HCT116 (cell line): Measurements from ENCODE around the gene IRF4. TPM values are rescaled to one million over a fixed set of nuclear protein-coding genes. Genes with fewer than 3 reads are reported as not detected.
A peak's percentile ranks its signal among the peaks of the same experiment; 100 is the strongest.

Source experiments
- ATAC-seq: fragments of 200-7000 bp; cut with Tn5 transposase; 2 replicates; pipeline ENCODE4 v1.9.1; 2020; ENCODE audit warnings: mild to moderate bottlenecking, moderate library complexity
- BruUV-seq: library from RNA; stranded (reverse); fragments of 400-500 nt; replicated peaks from 2 replicates; lab custom pipeline; 2021; lab: Mats Ljungman, UMichigan
- CTCF ChIA-PET: fragments of 300-600 bp; sonication (Branson Sonifier 250); formaldehyde crosslinking; loops from one replicate; lab custom pipeline; 2021; ENCODE audit warnings: antibody characterized with exemption; lab: Charles Lee
- POLR2A ChIA-PET: fragments of 300-600, 350-600 bp; sonication (Branson Sonifier 250); formaldehyde crosslinking; loops from one replicate; lab custom pipeline; 2021; ENCODE audit warnings: antibody characterized with exemption; lab: Charles Lee
- RAD21 ChIA-PET, 2 experiments: fragments of 300-600 bp; sonication (Branson Sonifier 250); formaldehyde crosslinking; loops; one replicate each; lab custom pipeline; 2023; ENCODE audit warnings: low total read pairs in 2 of 2; ENCODE audit not compliant: uncharacterized antibody in 2 of 2, unreplicated experiment in 2 of 2, low non-redundant PET in 1 of 2; lab: Charles Lee
- DNase-seq: peaks from one replicate; pipeline ENCODE4 v3.0.0-alpha.2; 2010; ENCODE audit warnings: low read depth, low spot score
- H2AFZ ChIP-seq: fragments of 200-600 bp; shearing (Covaris generic), sonication (generic); 2 replicates; pipeline ENCODE4 v1.6.1; 2017; ENCODE audit warnings: low read depth, mixed run types, mixed read lengths, antibody characterized with exemption, low read length; ENCODE audit not compliant: poor library complexity, severe bottlenecking
- H3K27ac ChIP-seq: 2 replicates; pipeline ENCODE4 v1.5.1; 2012; ENCODE audit warnings: low read depth, low read length
- H3K27me3 ChIP-seq: fragments of 200-600 bp; sonication (generic); 2 replicates; pipeline ENCODE4 v1.6.1; 2016; ENCODE audit warnings: mixed run types, low read length, mixed read lengths; ENCODE audit not compliant: insufficient read depth
- H3K36me3 ChIP-seq, 2 experiments: fragments of 200-500 bp in 1 of 2; fragments of 200-600 bp in 1 of 2; sonication (Bioruptor generic) in 1 of 2; sonication (generic) in 1 of 2; 2 replicates each; pipeline versions ENCODE4 v1.5.1 to v1.6.1; 2014 to 2016; ENCODE audit warnings: low read length in 2 of 2, inconsistent platforms in 1 of 2, mixed read lengths in 1 of 2, mixed run types in 1 of 2; ENCODE audit not compliant: insufficient read depth in 2 of 2, control insufficient read depth in 1 of 2
- H3K4me1 ChIP-seq, 2 experiments: fragments of 200-600 bp in 1 of 2; sonication (generic) in 1 of 2; 2 replicates each; pipeline versions ENCODE4 v1.5.1 to v1.6.1; 2012 to 2017; ENCODE audit warnings: low read length in 2 of 2, inconsistent platforms in 1 of 2, mild to moderate bottlenecking in 1 of 2, mixed read lengths in 1 of 2, mixed run types in 1 of 2, moderate library complexity in 1 of 2; ENCODE audit not compliant: insufficient read depth in 2 of 2, control insufficient read depth in 1 of 2
- H3K4me2 ChIP-seq: fragments of 200-600 bp; sonication (generic); 2 replicates; pipeline ENCODE4 v1.6.1; 2017; ENCODE audit warnings: mixed run types, low read length, mixed read lengths
- H3K4me3 ChIP-seq, 2 experiments: fragments of 200-600 bp in 1 of 2; sonication (generic) in 1 of 2; replicated peaks in 1 of 2; 2 replicates each; pipeline ENCODE4 v1.5.1; 2011 to 2016; ENCODE audit warnings: low read length in 2 of 2, control low read depth in 1 of 2, low read depth in 1 of 2, mild to moderate bottlenecking in 1 of 2, mixed read lengths in 1 of 2, mixed run types in 1 of 2
- H3K79me2 ChIP-seq: fragments of 200-600 bp; sonication (generic); 2 replicates; pipeline ENCODE4 v1.6.1; 2017; ENCODE audit warnings: mild to moderate bottlenecking, mixed run types, low read length, moderate library complexity, mixed read lengths; ENCODE audit not compliant: insufficient read depth
- H3K9ac ChIP-seq: fragments of 200-600 bp; sonication (generic); 2 replicates; pipeline ENCODE4 v1.6.1; 2016; ENCODE audit warnings: low read length, mixed read lengths
- H3K9me2 ChIP-seq: fragments of 200-600 bp; sonication (generic), shearing (Covaris generic); 2 replicates; pipeline ENCODE4 v1.6.1; 2017; ENCODE audit warnings: mixed run types, mild to moderate bottlenecking, moderate library complexity; ENCODE audit not compliant: insufficient read depth
- H3K9me3 ChIP-seq, 2 experiments: fragments of 200-500 bp in 1 of 2; fragments of 200-600 bp in 1 of 2; sonication (Bioruptor generic) in 1 of 2; sonication (generic) in 1 of 2; 2 replicates each; pipeline ENCODE4 v1.6.1; 2014 to 2017; ENCODE audit warnings: low read length in 2 of 2, mixed read lengths in 2 of 2, inconsistent platforms in 1 of 2, low read depth in 1 of 2, mild to moderate bottlenecking in 1 of 2, mixed run types in 1 of 2, moderate library complexity in 1 of 2; ENCODE audit not compliant: control insufficient read depth in 1 of 2, insufficient read depth in 1 of 2
- H4K20me1 ChIP-seq: fragments of 200-600 bp; sonication (generic), shearing (Covaris generic); 2 replicates; pipeline ENCODE4 v1.6.1; 2017; ENCODE audit warnings: mixed run types, mild to moderate bottlenecking, moderate library complexity; ENCODE audit not compliant: insufficient read depth
- CBX3 ChIP-seq: IDR thresholded peaks from 2 replicates; pipeline ENCODE4 v1.6.1; 2012; ENCODE audit warnings: low read depth
- CEBPB ChIP-seq: IDR thresholded peaks from 2 replicates; pipeline ENCODE4 v1.6.1; 2012; ENCODE audit warnings: low read depth
- EGR1 ChIP-seq: IDR thresholded peaks from 2 replicates; pipeline ENCODE4 v1.6.1; 2012; ENCODE audit warnings: low read depth
- ELF1 ChIP-seq: IDR thresholded peaks from 2 replicates; pipeline ENCODE4 v1.6.1; 2012; ENCODE audit warnings: low read depth, borderline replicate concordance
- EZH2phosphoT487 ChIP-seq: fragments of 200-600 bp; IDR thresholded peaks from 2 replicates; pipeline ENCODE4 v1.6.1; 2018; ENCODE audit warnings: antibody characterized with exemption, borderline replicate concordance
- FOSL1 ChIP-seq: IDR thresholded peaks from 2 replicates; pipeline ENCODE4 v1.6.1; 2012; ENCODE audit warnings: low read depth
- JUND ChIP-seq: IDR thresholded peaks from 2 replicates; pipeline ENCODE4 v1.6.1; 2012
- POLR2A ChIP-seq: IDR thresholded peaks from 2 replicates; pipeline ENCODE4 v1.7.0; 2011; ENCODE audit warnings: borderline replicate concordance; ENCODE audit not compliant: insufficient read depth, insufficient read length; ENCODE audit errors: extremely low read depth
- POLR2AphosphoS5 ChIP-seq: IDR thresholded peaks from 2 replicates; pipeline ENCODE4 v1.6.1; 2011; ENCODE audit warnings: mild to moderate bottlenecking, low read depth, low read length, moderate library complexity
- RAD21 ChIP-seq: IDR thresholded peaks from 2 replicates; pipeline ENCODE4 v1.6.1; 2012; ENCODE audit warnings: low read depth, mild to moderate bottlenecking
- SIN3A ChIP-seq: IDR thresholded peaks from 2 replicates; pipeline ENCODE4 v1.6.1; 2012; ENCODE audit warnings: low read depth
- SP1 ChIP-seq: IDR thresholded peaks from 2 replicates; pipeline ENCODE4 v1.6.1; 2012; ENCODE audit warnings: low read depth
- SRF ChIP-seq: IDR thresholded peaks from 2 replicates; pipeline ENCODE4 v1.6.1; 2012; ENCODE audit warnings: low read depth
- YY1 ChIP-seq: IDR thresholded peaks from 2 replicates; pipeline ENCODE4 v1.6.1; 2011; ENCODE audit warnings: low read length, low read depth, moderate library complexity, mild to moderate bottlenecking; ENCODE audit not compliant: insufficient replicate concordance; ENCODE audit errors: extremely low read depth
- ZFX ChIP-seq: fragments of 450-650 bp; IDR thresholded peaks from 2 replicates; pipeline ENCODE4 v1.6.1; 2017
- intact Hi-C: fragments of 100-400 bp; cut with micrococcal nuclease; formaldehyde crosslinking; loops from 2 replicates; pipeline ENCODE4 v1.10.0; 2022
- total RNA-seq: library from RNA; stranded (reverse); gene quantifications from one replicate; pipeline ENCODE4 v1.2.1, GENCODE V29; 2021; ENCODE audit not compliant: unreplicated experiment
- TF ChIP-seq, protein P1 (sequence below): IDR thresholded peaks from 2 replicates; pipeline ENCODE4 v1.6.1; 2012; ENCODE audit warnings: low read depth
- TF ChIP-seq, protein P2 (sequence below): IDR thresholded peaks from 2 replicates; pipeline ENCODE4 v1.6.1; 2011; ENCODE audit warnings: mild to moderate bottlenecking, low read length, moderate library complexity; ENCODE audit not compliant: insufficient replicate concordance; ENCODE audit errors: extremely low read depth
- TF ChIP-seq, protein P3 (sequence below): IDR thresholded peaks from 2 replicates; pipeline ENCODE4 v1.6.1; 2012
- TF ChIP-seq, protein P4 (sequence below): IDR thresholded peaks from 2 replicates; pipeline ENCODE4 v1.6.1; 2012
- TF ChIP-seq, protein P5 (sequence below), 3 experiments: fragments of 200-600 bp in 1 of 3; sonication (generic) in 1 of 3; IDR thresholded peaks in 2 of 3; conservative IDR thresholded peaks in 1 of 3; 2 replicates each; pipeline ENCODE4 v1.5.1; 2012 to 2017; ENCODE audit warnings: low read depth in 2 of 3, low read length in 2 of 3, antibody characterized with exemption in 1 of 3, borderline replicate concordance in 1 of 3, control low read depth in 1 of 3, mild to moderate bottlenecking in 1 of 3, mixed read lengths in 1 of 3, mixed run types in 1 of 3, moderate library complexity in 1 of 3; ENCODE audit not compliant: insufficient read depth in 1 of 3

IRF4 gene
- total RNA-seq, 1 experiment from 2014 or later = 1.2 TPM

DNA sequence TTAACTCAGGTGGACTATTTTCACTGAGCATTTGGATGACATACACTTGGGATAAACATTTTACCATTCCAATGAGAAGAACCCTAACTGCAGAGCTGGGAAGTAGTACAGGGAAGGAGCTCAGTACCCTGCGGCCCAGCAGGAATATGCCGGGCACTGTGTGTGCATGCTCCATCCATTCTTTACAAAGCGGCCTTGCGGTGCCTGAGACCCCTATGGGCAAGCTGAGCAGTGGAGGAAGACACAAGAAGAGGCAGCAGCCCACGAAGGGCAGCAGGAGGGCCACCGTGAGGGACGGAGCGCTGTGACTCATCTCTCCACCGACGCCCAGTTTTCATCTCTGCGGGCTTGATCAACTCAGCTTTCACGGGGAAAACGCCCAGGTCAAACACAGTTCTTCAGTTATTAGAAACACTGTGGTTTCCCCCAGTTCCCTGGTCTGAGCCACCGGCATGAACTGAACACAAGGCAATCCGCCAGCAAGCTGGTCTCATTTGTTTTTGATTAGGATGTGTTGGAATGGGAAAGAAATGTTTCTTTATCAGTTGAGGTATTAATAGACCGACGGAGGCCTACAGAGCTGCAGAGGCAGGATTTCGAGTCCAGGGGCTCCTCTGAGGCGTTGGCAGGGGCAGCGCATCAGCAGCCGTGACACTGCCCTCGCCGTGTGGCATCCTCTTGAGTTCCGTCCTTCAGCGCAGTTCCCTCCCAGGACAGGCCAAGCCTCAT, 44.9 kb downstream of the IRF4 start:
- Histone ChIP-seq H3K4me1 (peaks cover 12 to 40% of the 10 kb centered on the region in 2 experiments), H3K9me3 (no peaks in the 10 kb centered on the region), H3K79me2 (no peaks in the 10 kb centered on the region), H3K27me3 (no peaks in the 10 kb centered on the region), H4K20me1 (no peaks in the 10 kb centered on the region), H3K4me2 (peak overlapping the region; percentile 75), H2AFZ (peak overlapping the region; percentile 95), H3K36me3 (no peaks in the 10 kb centered on the region), H3K4me3 (peak overlapping the region; percentile 5 to 19; a peak in 3 of 4 replicates), H3K9ac (peak overlapping the region; percentile 23), H3K9me2 (no peaks in the 10 kb centered on the region), H3K27ac (peak overlapping the region; percentile 45)
- intact Hi-C loops = no loop called here
- peak; percentile 79 for ATAC-seq
- ChIA-PET CTCF (interaction anchor here (1.5 kb wide), 1 partner anchor 27 kb away, joined by 4 read pairs; no protein-coding TSS in a partner anchor), RAD21 (no interaction called here), POLR2A (no interaction called here)
- peak; percentile 40 for DNase-seq
- BruUV-seq = no TSS peak
- TF ChIP-seq EGR1 (no peak), EZH2phosphoT487 (no peak), POLR2A (no peak), ELF1 (no peak), CBX3 (peak; percentile 34; the same call in 1 of the 2 replicates), ZFX (0 out of 2 replicates have a peak, but pooled peaks have one; percentile 24), POLR2AphosphoS5 (no peak), SIN3A (no peak), CEBPB (no peak), RAD21 (no peak), SRF (no peak), SP1 (peak; percentile 60), JUND (peak; percentile 55), YY1 (no peak), FOSL1 (peak; percentile 66)
- TF ChIP-seq, protein P1, sequence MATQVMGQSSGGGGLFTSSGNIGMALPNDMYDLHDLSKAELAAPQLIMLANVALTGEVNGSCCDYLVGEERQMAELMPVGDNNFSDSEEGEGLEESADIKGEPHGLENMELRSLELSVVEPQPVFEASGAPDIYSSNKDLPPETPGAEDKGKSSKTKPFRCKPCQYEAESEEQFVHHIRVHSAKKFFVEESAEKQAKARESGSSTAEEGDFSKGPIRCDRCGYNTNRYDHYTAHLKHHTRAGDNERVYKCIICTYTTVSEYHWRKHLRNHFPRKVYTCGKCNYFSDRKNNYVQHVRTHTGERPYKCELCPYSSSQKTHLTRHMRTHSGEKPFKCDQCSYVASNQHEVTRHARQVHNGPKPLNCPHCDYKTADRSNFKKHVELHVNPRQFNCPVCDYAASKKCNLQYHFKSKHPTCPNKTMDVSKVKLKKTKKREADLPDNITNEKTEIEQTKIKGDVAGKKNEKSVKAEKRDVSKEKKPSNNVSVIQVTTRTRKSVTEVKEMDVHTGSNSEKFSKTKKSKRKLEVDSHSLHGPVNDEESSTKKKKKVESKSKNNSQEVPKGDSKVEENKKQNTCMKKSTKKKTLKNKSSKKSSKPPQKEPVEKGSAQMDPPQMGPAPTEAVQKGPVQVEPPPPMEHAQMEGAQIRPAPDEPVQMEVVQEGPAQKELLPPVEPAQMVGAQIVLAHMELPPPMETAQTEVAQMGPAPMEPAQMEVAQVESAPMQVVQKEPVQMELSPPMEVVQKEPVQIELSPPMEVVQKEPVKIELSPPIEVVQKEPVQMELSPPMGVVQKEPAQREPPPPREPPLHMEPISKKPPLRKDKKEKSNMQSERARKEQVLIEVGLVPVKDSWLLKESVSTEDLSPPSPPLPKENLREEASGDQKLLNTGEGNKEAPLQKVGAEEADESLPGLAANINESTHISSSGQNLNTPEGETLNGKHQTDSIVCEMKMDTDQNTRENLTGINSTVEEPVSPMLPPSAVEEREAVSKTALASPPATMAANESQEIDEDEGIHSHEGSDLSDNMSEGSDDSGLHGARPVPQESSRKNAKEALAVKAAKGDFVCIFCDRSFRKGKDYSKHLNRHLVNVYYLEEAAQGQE = no peak
- TF ChIP-seq, protein P2, sequence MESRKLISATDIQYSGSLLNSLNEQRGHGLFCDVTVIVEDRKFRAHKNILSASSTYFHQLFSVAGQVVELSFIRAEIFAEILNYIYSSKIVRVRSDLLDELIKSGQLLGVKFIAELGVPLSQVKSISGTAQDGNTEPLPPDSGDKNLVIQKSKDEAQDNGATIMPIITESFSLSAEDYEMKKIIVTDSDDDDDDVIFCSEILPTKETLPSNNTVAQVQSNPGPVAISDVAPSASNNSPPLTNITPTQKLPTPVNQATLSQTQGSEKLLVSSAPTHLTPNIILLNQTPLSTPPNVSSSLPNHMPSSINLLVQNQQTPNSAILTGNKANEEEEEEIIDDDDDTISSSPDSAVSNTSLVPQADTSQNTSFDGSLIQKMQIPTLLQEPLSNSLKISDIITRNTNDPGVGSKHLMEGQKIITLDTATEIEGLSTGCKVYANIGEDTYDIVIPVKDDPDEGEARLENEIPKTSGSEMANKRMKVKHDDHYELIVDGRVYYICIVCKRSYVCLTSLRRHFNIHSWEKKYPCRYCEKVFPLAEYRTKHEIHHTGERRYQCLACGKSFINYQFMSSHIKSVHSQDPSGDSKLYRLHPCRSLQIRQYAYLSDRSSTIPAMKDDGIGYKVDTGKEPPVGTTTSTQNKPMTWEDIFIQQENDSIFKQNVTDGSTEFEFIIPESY = no peak
- TF ChIP-seq, protein P3, sequence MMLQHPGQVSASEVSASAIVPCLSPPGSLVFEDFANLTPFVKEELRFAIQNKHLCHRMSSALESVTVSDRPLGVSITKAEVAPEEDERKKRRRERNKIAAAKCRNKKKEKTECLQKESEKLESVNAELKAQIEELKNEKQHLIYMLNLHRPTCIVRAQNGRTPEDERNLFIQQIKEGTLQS = no peak
- TF ChIP-seq, protein P4, sequence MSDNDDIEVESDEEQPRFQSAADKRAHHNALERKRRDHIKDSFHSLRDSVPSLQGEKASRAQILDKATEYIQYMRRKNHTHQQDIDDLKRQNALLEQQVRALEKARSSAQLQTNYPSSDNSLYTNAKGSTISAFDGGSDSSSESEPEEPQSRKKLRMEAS = no peak; the same call in 1 of the 2 replicates
- TF ChIP-seq, protein P5, sequence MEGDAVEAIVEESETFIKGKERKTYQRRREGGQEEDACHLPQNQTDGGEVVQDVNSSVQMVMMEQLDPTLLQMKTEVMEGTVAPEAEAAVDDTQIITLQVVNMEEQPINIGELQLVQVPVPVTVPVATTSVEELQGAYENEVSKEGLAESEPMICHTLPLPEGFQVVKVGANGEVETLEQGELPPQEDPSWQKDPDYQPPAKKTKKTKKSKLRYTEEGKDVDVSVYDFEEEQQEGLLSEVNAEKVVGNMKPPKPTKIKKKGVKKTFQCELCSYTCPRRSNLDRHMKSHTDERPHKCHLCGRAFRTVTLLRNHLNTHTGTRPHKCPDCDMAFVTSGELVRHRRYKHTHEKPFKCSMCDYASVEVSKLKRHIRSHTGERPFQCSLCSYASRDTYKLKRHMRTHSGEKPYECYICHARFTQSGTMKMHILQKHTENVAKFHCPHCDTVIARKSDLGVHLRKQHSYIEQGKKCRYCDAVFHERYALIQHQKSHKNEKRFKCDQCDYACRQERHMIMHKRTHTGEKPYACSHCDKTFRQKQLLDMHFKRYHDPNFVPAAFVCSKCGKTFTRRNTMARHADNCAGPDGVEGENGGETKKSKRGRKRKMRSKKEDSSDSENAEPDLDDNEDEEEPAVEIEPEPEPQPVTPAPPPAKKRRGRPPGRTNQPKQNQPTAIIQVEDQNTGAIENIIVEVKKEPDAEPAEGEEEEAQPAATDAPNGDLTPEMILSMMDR (IDR thresholded peaks at IDR 0.05 in 2 of 3, conservative IDR thresholded peaks at IDR 0.05 in 1 of 3; ENCODE audit: borderline replicate concordance in 1 of 3, insufficient read depth in 1 of 3, low read depth in 2 of 3, low read length in 2 of 3) = no peak
